ENCODE measurements around the gene S1PR2.
"Not testable (repeated sequence)": the region's sequence is repeated elsewhere in the genome, so short reads cannot be mapped to it uniquely, and the experiment has no call there.

DNA sequence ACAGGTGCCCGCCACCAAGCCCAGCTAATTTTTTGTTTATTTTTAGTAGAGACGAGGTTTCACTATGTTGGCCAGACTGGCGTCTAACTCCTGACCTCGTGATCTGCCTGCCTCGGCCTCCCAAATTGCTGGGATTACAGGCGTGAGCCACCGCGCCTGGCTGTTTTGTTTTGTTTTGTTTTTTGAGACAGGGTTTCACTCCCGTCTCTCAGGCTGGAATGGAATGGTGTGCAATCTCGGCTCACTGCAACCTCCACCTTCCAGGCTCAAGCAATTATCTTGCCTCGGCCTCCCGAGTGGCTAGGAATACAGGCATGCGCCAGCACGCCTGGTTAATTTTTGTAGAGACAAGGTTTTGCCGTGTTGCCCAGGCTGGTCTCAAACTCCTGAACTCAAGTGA lies 31.0 kb downstream of the S1PR2 start:
- TF ChIP-seq, protein P1, sequence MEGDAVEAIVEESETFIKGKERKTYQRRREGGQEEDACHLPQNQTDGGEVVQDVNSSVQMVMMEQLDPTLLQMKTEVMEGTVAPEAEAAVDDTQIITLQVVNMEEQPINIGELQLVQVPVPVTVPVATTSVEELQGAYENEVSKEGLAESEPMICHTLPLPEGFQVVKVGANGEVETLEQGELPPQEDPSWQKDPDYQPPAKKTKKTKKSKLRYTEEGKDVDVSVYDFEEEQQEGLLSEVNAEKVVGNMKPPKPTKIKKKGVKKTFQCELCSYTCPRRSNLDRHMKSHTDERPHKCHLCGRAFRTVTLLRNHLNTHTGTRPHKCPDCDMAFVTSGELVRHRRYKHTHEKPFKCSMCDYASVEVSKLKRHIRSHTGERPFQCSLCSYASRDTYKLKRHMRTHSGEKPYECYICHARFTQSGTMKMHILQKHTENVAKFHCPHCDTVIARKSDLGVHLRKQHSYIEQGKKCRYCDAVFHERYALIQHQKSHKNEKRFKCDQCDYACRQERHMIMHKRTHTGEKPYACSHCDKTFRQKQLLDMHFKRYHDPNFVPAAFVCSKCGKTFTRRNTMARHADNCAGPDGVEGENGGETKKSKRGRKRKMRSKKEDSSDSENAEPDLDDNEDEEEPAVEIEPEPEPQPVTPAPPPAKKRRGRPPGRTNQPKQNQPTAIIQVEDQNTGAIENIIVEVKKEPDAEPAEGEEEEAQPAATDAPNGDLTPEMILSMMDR (IDR thresholded peaks at IDR 0.05) = not testable (repeated sequence)
- TF ChIP-seq POLR2AphosphoS5 (IDR thresholded peaks at IDR 0.05) = not testable (repeated sequence)
